Endothelial cell of umbilical vein (primary cell): ENCODE data around the gene PARD3B. TPM values are rescaled to one million over a fixed set of nuclear protein-coding genes. Genes with fewer than 3 reads are reported as not detected.

ENCODE experiments used
- BruUV-seq: library from RNA; stranded (reverse); fragments of 400-500 nt; replicated peaks from 2 replicates; lab custom pipeline; 2021; lab: Mats Ljungman, UMichigan
- CTCF ChIA-PET: fragments of 300-600, 350-600 bp; sonication (Branson Sonifier 250); formaldehyde crosslinking; loops from one replicate; lab custom pipeline; 2021; ENCODE audit warnings: antibody characterized with exemption, inconsistent platforms; lab: Charles Lee
- POLR2A ChIA-PET: fragments of 300-600, 350-600 bp; sonication (Branson Sonifier 250); formaldehyde crosslinking; loops from one replicate; lab custom pipeline; 2021; ENCODE audit warnings: antibody characterized with exemption, inconsistent platforms; lab: Charles Lee
- DNase-seq: peaks from one replicate; pipeline ENCODE4 v3.0.0-alpha.2; 2011; ENCODE audit warnings: low read depth, low spot score
- FAIRE-seq: peaks from 2 replicates; lab custom pipeline; 2011; peaks lifted over from hg19 to GRCh38; lab: Jason Lieb, UNC
- H2AFZ ChIP-seq: 2 replicates; pipeline ENCODE4 v1.6.0; 2012; ENCODE audit warnings: low read depth, low read length, control low read depth, inconsistent platforms
- H3K27ac ChIP-seq: 2 replicates; pipeline ENCODE4 v1.5.1; 2011; ENCODE audit warnings: low read depth, mild to moderate bottlenecking, control low read depth, low read length, moderate library complexity; ENCODE audit not compliant: insufficient read depth
- H3K27me3 ChIP-seq, 2 experiments: 2 replicates each; pipeline versions ENCODE4 v1.6.0 to v1.6.1; 2011; ENCODE audit warnings: low read length in 2 of 2, mixed read lengths in 1 of 2; ENCODE audit not compliant: control insufficient read depth in 2 of 2, insufficient read depth in 2 of 2
- H3K36me3 ChIP-seq, 2 experiments: 2 replicates in 1 of 2; 3 replicates in 1 of 2; pipeline ENCODE4 v1.5.1; 2011; ENCODE audit warnings: low read length in 2 of 2, mild to moderate bottlenecking in 1 of 2, moderate library complexity in 1 of 2; ENCODE audit not compliant: control insufficient read depth in 2 of 2, insufficient read depth in 2 of 2; ENCODE audit errors: extremely low read depth in 1 of 2
- H3K4me1 ChIP-seq: 3 replicates; pipeline ENCODE4 v1.5.1; 2011; ENCODE audit warnings: mild to moderate bottlenecking, low read length; ENCODE audit not compliant: control insufficient read depth, insufficient read depth; ENCODE audit errors: extremely low read depth
- H3K4me2 ChIP-seq: 2 replicates; pipeline ENCODE4 v1.6.1; 2011; ENCODE audit warnings: low read length, control low read depth, mixed read lengths; ENCODE audit not compliant: insufficient read depth
- H3K4me3 ChIP-seq, 3 experiments: fragments of 200-600 bp in 1 of 3; sonication (generic), shearing (Covaris generic) in 1 of 3; replicated peaks in 1 of 3; 2 replicates each; pipeline ENCODE4 v1.5.1; 2011 to 2016; ENCODE audit warnings: control low read depth in 3 of 3, low read length in 3 of 3, mild to moderate bottlenecking in 2 of 3, inconsistent platforms in 1 of 3, low read depth in 1 of 3, moderate library complexity in 1 of 3; ENCODE audit not compliant: insufficient read depth in 1 of 3
- H3K79me2 ChIP-seq: 2 replicates; pipeline ENCODE4 v1.6.0; 2012; ENCODE audit warnings: low read length, inconsistent platforms; ENCODE audit not compliant: control insufficient read depth, insufficient read depth
- H3K9ac ChIP-seq: replicated peaks from 2 replicates; pipeline ENCODE3; 2011; ENCODE audit warnings: low read length, control low read depth; ENCODE audit not compliant: insufficient read depth; ENCODE audit errors: extremely low read depth
- H3K9me1 ChIP-seq: replicated peaks from 3 replicates; pipeline ENCODE4 v1.6.0; 2011; ENCODE audit warnings: mild to moderate bottlenecking, low read length; ENCODE audit not compliant: control insufficient read depth, insufficient read depth; ENCODE audit errors: extremely low read depth
- H3K9me3 ChIP-seq: replicated peaks from 2 replicates; pipeline ENCODE4 v1.5.1; 2012; ENCODE audit warnings: low read length, inconsistent platforms; ENCODE audit not compliant: control insufficient read depth, insufficient read depth
- H4K20me1 ChIP-seq: replicated peaks from 2 replicates; pipeline ENCODE3; 2011; ENCODE audit warnings: mild to moderate bottlenecking, low read length; ENCODE audit not compliant: control insufficient read depth, insufficient read depth; ENCODE audit errors: extremely low read depth
- CTCF ChIP-seq, 2 donors: IDR thresholded peaks; 1 replicate in 1 of 2; 2 replicates in 1 of 2; pipeline ENCODE4 v1.5.1; 2011; ENCODE audit warnings: low read length in 2 of 2, mild to moderate bottlenecking in 2 of 2, moderate library complexity in 2 of 2, control low read depth in 1 of 2, inconsistent platforms in 1 of 2, low read depth in 1 of 2; ENCODE audit not compliant: insufficient read depth in 1 of 2; ENCODE audit errors: extremely low read depth in 1 of 2
- EZH2 ChIP-seq: IDR thresholded peaks from 2 replicates; pipeline ENCODE4 v1.6.1; 2012; ENCODE audit warnings: borderline replicate concordance, low read depth, mild to moderate bottlenecking, moderate library complexity, low read length, inconsistent platforms; ENCODE audit not compliant: severe bottlenecking
- FOS ChIP-seq: IDR thresholded peaks from 2 replicates; pipeline ENCODE4 v1.6.1; 2011; ENCODE audit warnings: mild to moderate bottlenecking, low read length, moderate library complexity, borderline replicate concordance; ENCODE audit not compliant: insufficient read depth
- GATA2 ChIP-seq: IDR thresholded peaks from 2 replicates; pipeline ENCODE4 v1.7.0; 2011; ENCODE audit warnings: low read depth, mild to moderate bottlenecking, moderate library complexity, mixed read lengths, low read length; ENCODE audit not compliant: insufficient read length, insufficient read depth
- JUN ChIP-seq: IDR thresholded peaks from 2 replicates; pipeline ENCODE4 v1.6.1; 2011; ENCODE audit warnings: borderline replicate concordance, low read depth; ENCODE audit not compliant: insufficient read length, insufficient read depth
- MAX ChIP-seq: IDR thresholded peaks from 2 replicates; pipeline ENCODE4 v1.6.1; 2011; ENCODE audit not compliant: insufficient read depth, insufficient read length
- POLR2A ChIP-seq: IDR thresholded peaks from 2 replicates; pipeline ENCODE4 v1.6.1; 2012; ENCODE audit warnings: low read depth, mild to moderate bottlenecking, control low read depth, low read length
- POLR2AphosphoS5 ChIP-seq: IDR thresholded peaks from 2 replicates; pipeline ENCODE4 v1.6.1; 2012; ENCODE audit warnings: low read depth, mild to moderate bottlenecking, control low read depth, low read length, moderate library complexity; ENCODE audit not compliant: insufficient read depth
- dilution Hi-C: fragments of 300-500 bp; cut with MboI; formaldehyde crosslinking; loops from one replicate; pipeline ENCODE4 v1.15.0; 2019; ENCODE audit warnings: low sequenced_read_pairs; ENCODE audit not compliant: extremely low pct_ligation_motif_present
- intact Hi-C: fragments of 100-400 bp; cut with micrococcal nuclease; formaldehyde crosslinking; loops from one replicate; pipeline ENCODE4 v1.10.0; 2022
- polyA plus RNA-seq, 4 experiments: library from polyadenylated mRNA; depleted of rRNA in 3 of 4; stranded (reverse) in 3 of 4; unstranded in 1 of 4; fragments of >200 nt; gene quantifications; 2 replicates each; pipeline versions ENCODE4 v1.2.1 to v1.2.3, GENCODE V29; 2011 to 2012; ENCODE audit warnings: missing spikeins in 1 of 4
- total RNA-seq: library from RNA; stranded (reverse); gene quantifications from 2 replicates; pipeline ENCODE4 v1.2.3, GENCODE V29; 2021

Gene PARD3B
- total and polyA plus RNA-seq, 2 donors (not counting 3 experiments of a cell fraction or from before 2014, with no cell fraction given) = 2.2 to 30.9 TPM

- BruUV-seq = no TSS peak
- POLR2A ChIA-PET = no interaction called here
- Histone ChIP-seq H3K4me1 (no peaks in the 10 kb centered on the region), H4K20me1 (no peaks in the 10 kb centered on the region), H3K36me3 (no peaks in the 10 kb centered on the region), H3K27me3 (no peaks in the 10 kb centered on the region), H3K27ac (no peak overlapping the region), H3K4me2 (no peak overlapping the region), H3K79me2 (no peaks in the 10 kb centered on the region), H3K9me1 (no peaks in the 10 kb centered on the region), H3K9ac (no peak overlapping the region), H3K9me3 (no peaks in the 10 kb centered on the region), H3K4me3 (no peak overlapping the region), H2AFZ (no peak overlapping the region)
- TF ChIP-seq JUN = no peak
- no peak for TF ChIP-seq EZH2
- TF ChIP-seq CTCF (IDR thresholded peaks at IDR 0.05; ENCODE audit: extremely low read depth in 1 of 2, insufficient read depth in 1 of 2, low read depth in 1 of 2, low read length in 2 of 2) = no peak
- TF ChIP-seq MAX = no peak
- TF ChIP-seq POLR2AphosphoS5 = no peak
- no peak for TF ChIP-seq GATA2
- no peak for TF ChIP-seq FOS
- no peak for TF ChIP-seq POLR2A
- CTCF ChIA-PET = interaction anchor here (1.0 kb wide), 1 partner anchor 37 kb away, joined by 3 read pairs; no protein-coding TSS in a partner anchor
- dilution Hi-C loops = no loop called here
- FAIRE-seq (no peak), DNase-seq (no peak)
- intact Hi-C loops = no loop called here
Measured at GRCh38 chr2:204655101-204655500, 109.8 kb downstream of the PARD3B start.
